Hepatocyte (in vitro differentiated cells): ENCODE data around the gene TMC2. TPM values are rescaled to one million over a fixed set of nuclear protein-coding genes. Genes with fewer than 3 reads are reported as not detected.

ENCODE experiments used
- DNase-seq: peaks from one replicate; pipeline ENCODE4 v3.0.0-alpha.2; 2016; ENCODE audit warnings: low spot score
- H2AFZ ChIP-seq: fragments of 200-600 bp; sonication (generic); 2 replicates; pipeline ENCODE4 v1.6.0; 2016; ENCODE audit warnings: antibody characterized with exemption, mild to moderate bottlenecking
- H3K27ac ChIP-seq: fragments of 200-600 bp; sonication (generic); 2 replicates; pipeline ENCODE4 v1.5.1; 2016; ENCODE audit warnings: mild to moderate bottlenecking
- H3K27me3 ChIP-seq: fragments of 200-600 bp; sonication (generic); 2 replicates; pipeline ENCODE4 v1.6.1; 2016
- H3K36me3 ChIP-seq: fragments of 200-600 bp; sonication (generic); replicated peaks from 2 replicates; pipeline ENCODE4 v1.5.1; 2016; ENCODE audit warnings: low read depth; ENCODE audit not compliant: insufficient read depth
- H3K4me1 ChIP-seq: fragments of 200-600 bp; sonication (generic); 2 replicates; pipeline ENCODE4 v1.5.1; 2016; ENCODE audit warnings: mild to moderate bottlenecking, moderate library complexity; ENCODE audit not compliant: insufficient read depth
- H3K4me2 ChIP-seq: fragments of 200-600 bp; sonication (generic); 2 replicates; pipeline ENCODE4 v1.6.0; 2016
- H3K4me3 ChIP-seq: fragments of 200-600 bp; sonication (generic); 2 replicates; pipeline ENCODE4 v1.5.1; 2016; ENCODE audit warnings: mild to moderate bottlenecking
- H3K79me2 ChIP-seq: fragments of 200-600 bp; sonication (generic); 2 replicates; pipeline ENCODE4 v1.6.0; 2017; ENCODE audit warnings: mild to moderate bottlenecking
- H3K9me2 ChIP-seq: fragments of 200-600 bp; sonication (generic); replicated peaks from 2 replicates; pipeline ENCODE4 v1.6.0; 2017; ENCODE audit warnings: mild to moderate bottlenecking; ENCODE audit not compliant: insufficient read depth
- H3K9me3 ChIP-seq: fragments of 200-600 bp; sonication (generic); 2 replicates; pipeline ENCODE4 v1.5.1; 2016; ENCODE audit warnings: low read depth, mild to moderate bottlenecking
- H4K20me1 ChIP-seq: fragments of 200-600 bp; sonication (generic); 2 replicates; pipeline ENCODE4 v1.6.0; 2016; ENCODE audit warnings: mild to moderate bottlenecking; ENCODE audit not compliant: insufficient read depth, poor library complexity, severe bottlenecking
- CTCF ChIP-seq: fragments of 200-600 bp; sonication (generic); IDR thresholded peaks from 2 replicates; pipeline ENCODE4 v1.5.1; 2016; ENCODE audit warnings: antibody characterized with exemption, mild to moderate bottlenecking; ENCODE audit not compliant: poor library complexity
- EZH2 ChIP-seq: fragments of 200-600 bp; sonication (generic); IDR thresholded peaks from 2 replicates; pipeline ENCODE4 v1.6.1; 2016; ENCODE audit warnings: antibody characterized with exemption, mild to moderate bottlenecking, borderline replicate concordance
- EZH2phosphoT487 ChIP-seq: fragments of 200-600 bp; sonication (generic); IDR thresholded peaks from one replicate; pipeline ENCODE4 v1.6.1; 2018; ENCODE audit warnings: antibody characterized with exemption, mild to moderate bottlenecking, low read depth, moderate library complexity; ENCODE audit not compliant: unreplicated experiment, severe bottlenecking
- WGBS: methylation state at CpG from one replicate; pipeline ENCODE4 v1.1.6; 2016; ENCODE audit warnings: low lambda C conversion rate; ENCODE audit errors: missing lambda C conversion rate; 5-methylcytosine and 5-hydroxymethylcytosine counted together
- polyA plus RNA-seq: library from polyadenylated mRNA; unstranded; fragments of >200 nt; fragmentation: Nextera tagmentation; extraction: Ambion mirVana; gene quantifications from 2 replicates; pipeline ENCODE4 v1.2.1, GENCODE V29; 2016
- total RNA-seq: library from RNA; depleted of rRNA; stranded (reverse); fragments of >200 nt; gene quantifications from 2 replicates; pipeline ENCODE4 v1.2.3, GENCODE V29; 2014

Gene TMC2
- total and polyA plus RNA-seq, 2 experiments from 2014 or later: not detected

GRCh38 chr20:2595076-2595475 lies 58.7 kb downstream of the TMC2 start:
- no peak overlapping the region for H2AFZ ChIP-seq
- H3K9me3 ChIP-seq: no peaks in the 10 kb centered on the region
- 92% methylated on average over 2 of the region's 2 CpGs for WGBS
- DNase-seq: no peak
- H3K36me3 ChIP-seq: no peaks in the 10 kb centered on the region
- peaks cover 3% of the 10 kb centered on the region for H3K27me3 ChIP-seq
- H3K79me2 ChIP-seq: no peaks in the 10 kb centered on the region
- no peak overlapping the region for H3K4me2 ChIP-seq
- H4K20me1 ChIP-seq: no peaks in the 10 kb centered on the region
- H3K9me2 ChIP-seq: no peaks in the 10 kb centered on the region
- H3K4me1 ChIP-seq: no peaks in the 10 kb centered on the region
- H3K4me3 ChIP-seq: no peak overlapping the region
- H3K27ac ChIP-seq: no peak overlapping the region
- TF ChIP-seq EZH2phosphoT487: no peak
- TF ChIP-seq CTCF: no peak
- TF ChIP-seq EZH2: no peak

- no peaks in the 10 kb centered on the region for H3K9me2 ChIP-seq
- no peak for TF ChIP-seq EZH2phosphoT487
- TF ChIP-seq EZH2: no peak
- no peak for TF ChIP-seq CTCF
- no peak for DNase-seq
- 60% methylated on average over 8 of the region's 8 CpGs for WGBS
- no peaks in the 10 kb centered on the region for H3K4me1 ChIP-seq
- no peaks in the 10 kb centered on the region for H3K9me3 ChIP-seq
- peaks cover 3% of the 10 kb centered on the region for H3K27me3 ChIP-seq
- no peak overlapping the region for H3K27ac ChIP-seq
- H3K4me2 ChIP-seq: no peak overlapping the region
- H3K4me3 ChIP-seq: no peak overlapping the region
- no peak overlapping the region for H2AFZ ChIP-seq
- no peaks in the 10 kb centered on the region for H3K79me2 ChIP-seq
- no peaks in the 10 kb centered on the region for H3K36me3 ChIP-seq
- H4K20me1 ChIP-seq: no peaks in the 10 kb centered on the region
Observed at GRCh38 chr20:2596673-2597279, 60.4 kb downstream of the TMC2 start.

GRCh38 chr20:2599288-2600006 lies 63.1 kb downstream of the TMC2 start:
- H3K36me3 ChIP-seq: no peaks in the 10 kb centered on the region
- H3K4me1 ChIP-seq: no peaks in the 10 kb centered on the region
- peak; percentile 24 for DNase-seq
- H2AFZ ChIP-seq: no peak overlapping the region
- H3K79me2 ChIP-seq: no peaks in the 10 kb centered on the region
- no peaks in the 10 kb centered on the region for H4K20me1 ChIP-seq
- H3K9me3 ChIP-seq: no peaks in the 10 kb centered on the region
- no peak overlapping the region for H3K4me3 ChIP-seq
- no peak overlapping the region for H3K27ac ChIP-seq
- no peaks in the 10 kb centered on the region for H3K27me3 ChIP-seq
- H3K4me2 ChIP-seq: no peak overlapping the region
- H3K9me2 ChIP-seq: no peaks in the 10 kb centered on the region
- 52% methylated on average over 5 of the region's 5 CpGs for WGBS
- TF ChIP-seq EZH2 (no peak), CTCF (no peak), EZH2phosphoT487 (no peak)
